GM21360 (cell line): ENCODE results near the gene DDX51.

ENCODE experiments used
- ATAC-seq: cut with Tn5 transposase; IDR thresholded peaks from one replicate; pipeline ENCODE4 v1.9.1; 2021; ENCODE audit warnings: mild to moderate bottlenecking, moderate library complexity; ENCODE audit not compliant: unreplicated experiment

The DDX51 gene

DNA sequence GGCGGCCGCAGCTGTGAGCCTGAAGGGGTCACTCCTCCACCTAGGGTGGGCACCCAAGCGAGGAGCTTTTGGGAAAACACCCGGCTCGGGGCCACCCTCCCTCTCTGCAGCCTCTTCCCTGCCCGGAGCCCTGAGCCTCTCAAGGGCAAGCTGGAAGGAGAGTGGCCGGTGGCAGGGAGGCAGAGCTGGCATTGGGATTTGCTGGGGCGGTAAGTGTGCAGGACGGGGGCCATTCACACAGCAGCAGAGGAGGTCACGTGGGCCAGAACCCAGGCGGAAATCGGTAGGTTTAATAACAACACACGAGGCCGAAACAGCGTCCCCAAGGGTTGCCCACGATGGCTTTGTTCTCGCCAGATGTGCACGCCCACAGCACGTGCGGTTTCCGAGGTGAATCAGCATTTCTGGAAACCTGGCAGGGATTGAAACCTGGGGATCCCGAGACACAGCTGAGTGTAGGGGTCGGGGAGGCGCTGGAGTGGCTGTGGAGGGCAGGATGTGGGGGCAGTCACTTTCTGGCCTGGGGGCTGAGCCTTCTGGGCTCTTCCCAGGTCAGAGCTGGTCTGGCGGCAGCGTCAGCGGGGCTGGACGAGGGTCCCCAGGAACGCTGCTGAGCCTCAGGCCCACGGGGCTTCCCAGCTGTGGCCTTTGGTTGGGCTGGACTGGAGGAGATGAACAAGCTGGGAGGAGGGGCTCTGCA, 23.6 kb upstream of the DDX51 start:
- ATAC-seq = no peak

GRCh38 chr12:132166801-132167591, 22.9 kb upstream of the DDX51 start:
- no peak for ATAC-seq

DNA sequence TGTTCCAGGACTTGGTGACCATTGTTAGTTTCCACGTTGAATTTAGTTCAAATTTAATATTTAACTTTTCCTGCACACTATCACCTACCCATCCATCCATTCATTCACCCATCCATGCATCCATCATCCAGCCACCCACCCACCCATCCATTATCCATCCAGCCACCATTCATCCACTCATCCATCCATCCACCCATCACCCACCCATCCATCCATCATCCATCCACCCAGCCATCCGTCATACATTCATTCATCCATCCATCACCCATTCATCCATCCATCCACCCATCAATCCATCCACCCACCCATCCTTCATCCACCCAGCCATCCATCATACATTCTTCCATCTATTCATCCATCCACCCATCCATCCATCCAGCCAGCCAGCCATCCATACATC, 22.0 kb upstream of the DDX51 start:
- no peak for ATAC-seq

- no peak for ATAC-seq
Measured at GRCh38 chr12:132165584-132165983, 21.5 kb upstream of the DDX51 start.

- no peak for ATAC-seq
Measured at GRCh38 chr12:132164426-132164825, 20.3 kb upstream of the DDX51 start.

- ATAC-seq = no peak
Measured at GRCh38 chr12:132163911-132164288, 19.8 kb upstream of the DDX51 start.

DNA sequence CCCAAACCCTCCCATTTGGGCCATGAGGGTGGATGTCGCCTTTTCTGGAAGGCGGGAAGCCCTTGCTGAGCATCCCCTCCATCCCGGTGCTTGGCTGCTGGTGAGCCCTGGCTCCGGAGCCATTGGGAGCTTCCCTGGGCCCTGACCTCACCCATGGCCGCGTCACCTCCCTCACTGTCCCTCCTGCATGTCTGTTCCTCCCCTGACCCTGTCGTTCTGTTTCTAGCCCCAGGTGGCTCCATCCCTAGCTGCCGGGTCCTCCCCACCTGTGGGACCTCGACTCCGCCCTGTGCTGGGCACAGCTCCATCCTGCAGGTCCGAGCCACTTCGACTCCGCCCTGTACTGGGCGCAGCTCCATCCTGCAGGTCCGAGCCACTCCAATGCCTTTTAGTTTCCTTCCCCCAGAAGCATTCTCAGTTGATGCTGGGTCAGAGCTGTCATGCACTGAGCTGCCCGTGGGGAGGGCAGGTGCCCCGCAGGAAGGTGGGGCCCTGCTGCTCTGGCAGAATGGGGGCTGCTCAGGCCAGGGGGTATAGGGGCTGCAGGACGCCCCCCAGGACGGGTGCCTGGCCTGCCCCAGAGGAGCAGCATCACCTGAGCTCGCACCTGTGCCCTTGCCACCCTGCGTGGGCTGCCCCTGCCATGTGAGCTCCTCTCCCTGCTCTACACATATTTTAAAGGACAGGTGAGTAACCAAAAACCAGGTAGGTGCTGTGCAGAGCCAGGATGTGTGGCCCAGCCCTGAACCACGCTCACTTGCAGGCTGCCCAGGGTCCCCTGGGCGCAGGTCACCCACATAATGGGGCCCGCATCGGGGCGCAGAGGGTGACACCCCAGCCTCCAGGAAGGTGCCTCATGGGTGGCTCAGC, 19.2 kb upstream of the DDX51 start:
- ATAC-seq = no peak

GRCh38 chr12:132162508-132163031, 18.5 kb upstream of the DDX51 start:
- ATAC-seq = no peak

DNA sequence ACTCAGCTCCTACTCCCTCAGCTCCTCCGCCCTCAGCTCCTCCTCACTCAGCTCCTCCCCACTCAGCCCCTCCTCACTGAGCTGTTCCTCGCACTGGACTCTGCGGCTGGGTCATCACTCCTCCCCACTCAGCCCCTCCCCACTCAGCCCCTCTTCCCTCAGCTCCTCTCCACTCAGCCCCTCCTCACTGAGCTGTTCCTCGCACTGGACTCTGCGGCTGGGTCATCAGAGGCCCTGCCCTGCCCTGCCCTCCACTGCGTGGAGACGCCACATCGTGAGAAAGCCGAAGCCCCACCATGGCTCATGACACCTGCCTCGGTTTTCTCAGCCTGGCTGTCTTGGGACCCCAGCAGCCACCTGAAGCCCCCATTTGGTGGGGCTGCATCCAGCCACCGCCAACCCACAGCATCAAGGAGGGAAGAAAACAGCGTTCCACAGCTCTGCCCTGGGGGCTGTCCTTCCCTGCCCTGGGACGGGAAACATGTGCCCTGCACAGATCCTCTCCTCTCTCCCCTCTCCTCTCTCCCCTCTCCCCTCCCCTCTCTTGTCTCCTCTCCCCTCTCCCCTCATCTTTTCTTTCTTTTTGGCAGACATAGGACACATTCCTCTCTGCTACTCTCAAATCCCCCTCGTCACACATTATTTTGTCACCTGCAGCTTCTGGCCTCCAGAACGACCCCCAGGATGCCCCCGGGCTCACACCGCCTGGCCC, 17.8 kb upstream of the DDX51 start:
- ATAC-seq = no peak

GRCh38 chr12:132161036-132161781, 17.1 kb upstream of the DDX51 start:
- ATAC-seq = no peak

- ATAC-seq = no peak
Measured at GRCh38 chr12:132160601-132161035, 16.5 kb upstream of the DDX51 start.

DNA sequence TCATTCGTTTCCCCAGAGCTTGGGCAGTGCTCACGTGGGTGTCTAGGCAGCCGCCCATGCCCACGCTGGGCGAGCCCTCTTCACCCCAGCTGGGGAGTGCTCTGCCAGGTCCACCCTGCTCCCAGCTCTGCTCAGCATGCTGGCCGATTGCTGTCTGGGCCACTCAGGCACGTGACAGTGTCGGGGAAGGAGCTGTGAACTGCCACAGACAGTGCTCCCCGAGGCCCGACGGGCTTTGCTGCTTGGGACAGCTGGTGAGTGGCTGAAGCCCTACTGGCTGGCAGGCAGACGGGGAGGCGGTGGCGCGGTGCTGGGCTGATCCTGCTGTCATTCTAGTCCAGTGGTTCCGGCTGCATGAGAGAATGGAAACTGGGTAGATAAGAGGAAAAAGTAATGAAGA, 15.9 kb upstream of the DDX51 start:
- no peak for ATAC-seq

GRCh38 chr12:132159555-132160003, 15.5 kb upstream of the DDX51 start:
- ATAC-seq = no peak

GRCh38 chr12:132158677-132159554, 14.8 kb upstream of the DDX51 start:
- no peak for ATAC-seq

- ATAC-seq = no peak
Measured at GRCh38 chr12:132157733-132158409, 13.8 kb upstream of the DDX51 start.

DNA sequence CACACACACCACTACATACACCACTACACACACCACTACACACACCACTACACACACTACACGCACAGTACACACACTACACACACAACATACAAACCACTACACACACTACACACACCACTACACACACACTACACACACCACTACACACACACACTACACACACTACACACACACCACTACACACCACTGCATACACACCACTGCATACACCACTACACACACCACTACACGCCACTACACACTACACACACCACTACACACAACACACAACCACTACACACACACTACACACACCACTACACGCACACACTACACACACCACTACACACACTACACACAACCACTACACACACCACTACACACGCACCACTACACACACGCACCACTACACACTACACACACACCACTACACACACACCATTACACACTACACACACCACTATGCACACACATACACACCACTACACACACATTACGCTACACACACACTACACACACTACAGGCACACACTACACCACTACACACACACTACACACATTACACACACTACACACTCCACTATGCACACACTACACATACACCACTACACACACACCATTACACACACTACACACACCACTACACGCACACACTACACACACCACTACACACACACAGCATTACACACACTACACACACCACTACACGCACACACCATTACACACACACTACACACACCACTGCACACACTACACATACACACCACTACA, 12.6 kb upstream of the DDX51 start:
- no peak for ATAC-seq

DNA sequence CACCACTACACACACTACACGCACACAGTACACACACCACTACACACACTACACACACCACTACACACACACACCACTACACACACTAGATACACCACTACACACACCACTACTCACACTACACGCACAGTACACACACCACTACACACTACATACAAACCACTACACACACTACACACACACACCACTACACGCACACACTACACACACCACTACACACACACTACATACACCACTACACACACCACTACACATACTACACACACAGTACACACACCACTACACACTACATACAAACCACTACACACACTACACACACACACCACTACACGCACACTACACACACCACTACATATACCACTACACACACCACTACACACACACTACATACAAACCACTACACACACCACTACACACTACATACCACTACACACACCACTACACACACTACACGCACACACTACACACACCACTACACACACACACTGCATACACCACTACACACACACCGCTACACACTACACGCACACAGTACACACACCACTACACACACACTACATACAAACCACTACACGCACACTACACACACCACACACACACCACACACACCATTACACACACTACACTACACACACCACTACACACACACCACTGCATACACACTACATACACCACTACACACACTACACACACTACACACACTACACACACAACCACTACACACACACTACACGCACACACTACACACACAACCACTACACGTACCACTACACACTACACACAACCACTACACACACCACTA, 11.9 kb upstream of the DDX51 start:
- ATAC-seq = no peak
